Measurements from ENCODE around the gene RPS6KA3. TPM values are rescaled to one million over a fixed set of nuclear protein-coding genes. Genes with fewer than 3 reads are reported as not detected.

RPS6KA3 gene
- total RNA-seq, 1 donor from 2014 or later = 43.0 TPM

DNA sequence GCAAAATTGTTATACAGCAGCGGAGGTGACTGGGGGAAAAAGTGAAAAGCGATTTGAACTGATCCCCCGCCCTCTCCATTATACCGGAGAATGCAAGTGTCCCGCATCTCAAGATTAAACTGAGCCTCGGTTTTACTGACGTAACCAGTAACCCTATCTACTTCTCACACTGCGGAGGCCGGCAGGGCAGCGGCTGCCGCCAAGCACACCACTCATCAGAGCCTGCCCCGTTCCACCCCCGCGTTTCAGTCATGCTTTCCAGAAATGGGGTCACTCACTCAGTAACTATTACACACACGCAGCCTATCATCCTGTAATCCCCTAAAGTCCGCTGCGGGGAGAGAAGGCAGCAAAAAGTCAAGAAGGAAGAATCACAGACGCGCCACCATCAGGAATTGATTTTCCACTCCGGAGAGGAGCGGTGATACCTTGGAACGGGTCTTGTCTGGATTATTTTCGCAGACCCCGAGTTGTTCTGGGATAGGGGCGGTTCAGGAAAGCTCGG, 1.4 kb downstream of the RPS6KA3 start:
- Histone ChIP-seq H3K4me1 (no peaks in the 10 kb centered on the region), H3K36me3 (no peaks in the 10 kb centered on the region), H3K27me3 (peaks cover 4% of the 10 kb centered on the region), H3K27ac (peak overlapping the region; percentile 79 to 94), H3K4me3 (peak overlapping the region; percentile 58 to 87), H3K9me3 (no peaks in the 10 kb centered on the region)
- intact Hi-C loops (cut with DNase I) = no loop called here
- TF ChIP-seq, protein P1, sequence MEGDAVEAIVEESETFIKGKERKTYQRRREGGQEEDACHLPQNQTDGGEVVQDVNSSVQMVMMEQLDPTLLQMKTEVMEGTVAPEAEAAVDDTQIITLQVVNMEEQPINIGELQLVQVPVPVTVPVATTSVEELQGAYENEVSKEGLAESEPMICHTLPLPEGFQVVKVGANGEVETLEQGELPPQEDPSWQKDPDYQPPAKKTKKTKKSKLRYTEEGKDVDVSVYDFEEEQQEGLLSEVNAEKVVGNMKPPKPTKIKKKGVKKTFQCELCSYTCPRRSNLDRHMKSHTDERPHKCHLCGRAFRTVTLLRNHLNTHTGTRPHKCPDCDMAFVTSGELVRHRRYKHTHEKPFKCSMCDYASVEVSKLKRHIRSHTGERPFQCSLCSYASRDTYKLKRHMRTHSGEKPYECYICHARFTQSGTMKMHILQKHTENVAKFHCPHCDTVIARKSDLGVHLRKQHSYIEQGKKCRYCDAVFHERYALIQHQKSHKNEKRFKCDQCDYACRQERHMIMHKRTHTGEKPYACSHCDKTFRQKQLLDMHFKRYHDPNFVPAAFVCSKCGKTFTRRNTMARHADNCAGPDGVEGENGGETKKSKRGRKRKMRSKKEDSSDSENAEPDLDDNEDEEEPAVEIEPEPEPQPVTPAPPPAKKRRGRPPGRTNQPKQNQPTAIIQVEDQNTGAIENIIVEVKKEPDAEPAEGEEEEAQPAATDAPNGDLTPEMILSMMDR (IDR thresholded peaks at IDR 0.05) = no peak
- peak; percentile 31 to 83 for DNase-seq (ENCODE audit: low spot score in 2 of 2)

- Histone ChIP-seq H3K27me3 (peaks cover 4% of the 10 kb centered on the region), H3K4me3 (no peak overlapping the region), H3K9me3 (no peaks in the 10 kb centered on the region), H3K4me1 (no peaks in the 10 kb centered on the region), H3K36me3 (no peaks in the 10 kb centered on the region), H3K27ac (no peak overlapping the region)
- intact Hi-C loops (cut with DNase I) = no loop called here
- no peak for DNase-seq (ENCODE audit: low spot score in 2 of 2)
- TF ChIP-seq, protein P1 (IDR thresholded peaks at IDR 0.05) = no peak
Observed at GRCh38 chrX:20263474-20263873, 3.2 kb downstream of the RPS6KA3 start.

GRCh38 chrX:20260885-20261284, 5.8 kb downstream of the RPS6KA3 start:
- peaks cover 2% of the 10 kb centered on the region for H3K27me3 ChIP-seq
- no peaks in the 10 kb centered on the region for H3K4me1 ChIP-seq
- H3K4me3 ChIP-seq = no peak overlapping the region
- intact Hi-C loops (cut with DNase I) = no loop called here
- TF ChIP-seq, protein P1 (IDR thresholded peaks at IDR 0.05) = no peak
- H3K36me3 ChIP-seq = no peaks in the 10 kb centered on the region
- no peaks in the 10 kb centered on the region for H3K9me3 ChIP-seq
- H3K27ac ChIP-seq = no peak overlapping the region
- DNase-seq (ENCODE audit: low spot score in 2 of 2) = no peak

DNA sequence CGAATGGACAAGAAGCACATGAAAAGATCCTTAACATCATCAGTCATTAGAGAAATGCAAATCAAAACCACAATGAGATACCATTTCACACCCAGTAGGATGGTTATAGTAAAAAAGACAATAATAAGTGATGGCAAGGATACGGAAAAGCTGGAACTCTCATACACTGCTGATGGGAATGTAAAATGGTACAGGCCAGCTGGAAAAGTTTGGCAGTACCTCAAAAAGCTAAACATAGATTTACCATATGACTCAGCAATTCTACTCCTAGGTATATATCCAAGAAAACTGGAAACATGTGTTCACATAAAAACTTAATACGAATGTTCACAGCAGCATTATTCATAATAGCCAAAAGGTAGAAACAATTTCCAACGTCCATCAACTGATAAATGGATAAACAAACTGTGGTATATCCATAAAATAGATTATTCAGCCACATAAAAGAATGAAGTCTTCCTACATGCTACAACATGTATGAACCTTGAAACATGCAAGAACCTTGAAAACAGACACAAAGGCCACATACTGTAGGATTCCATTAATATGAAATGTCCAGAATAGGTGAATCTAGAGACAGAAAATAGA, 11.9 kb downstream of the RPS6KA3 start:
- DNase-seq (ENCODE audit: low spot score in 2 of 2) = no peak
- intact Hi-C loops (cut with DNase I) = no loop called here
- H3K9me3 ChIP-seq = no peaks in the 10 kb centered on the region
- no peaks in the 10 kb centered on the region for H3K36me3 ChIP-seq
- H3K4me1 ChIP-seq = no peaks in the 10 kb centered on the region
- H3K4me3 ChIP-seq = no peak overlapping the region
- no peak overlapping the region for H3K27ac ChIP-seq
- no peaks in the 10 kb centered on the region for H3K27me3 ChIP-seq
- TF ChIP-seq, protein P1 (IDR thresholded peaks at IDR 0.05) = no peak

- H3K36me3 ChIP-seq = no peaks in the 10 kb centered on the region
- no peaks in the 10 kb centered on the region for H3K4me1 ChIP-seq
- no peak for DNase-seq (ENCODE audit: low spot score in 2 of 2)
- H3K4me3 ChIP-seq = no peak overlapping the region
- no peak overlapping the region for H3K27ac ChIP-seq
- TF ChIP-seq, protein P1 (IDR thresholded peaks at IDR 0.05) = no peak
- no peaks in the 10 kb centered on the region for H3K27me3 ChIP-seq
- H3K9me3 ChIP-seq = peaks cover 0 to under 1% of the 10 kb centered on the region in 2 donors
- intact Hi-C loops (cut with DNase I) = loop anchor here (2.0 kb wide), 1 partner anchor 190 kb away; no protein-coding TSS in a partner anchor
Observed at GRCh38 chrX:20253232-20253543, 13.5 kb downstream of the RPS6KA3 start.

All from ascending aorta (tissue), 2 donors.